Measurements from ENCODE around the gene TMEM151B. TPM values are rescaled to one million over a fixed set of nuclear protein-coding genes. Genes with fewer than 3 reads are reported as not detected.

Gene TMEM151B
- total and polyA plus RNA-seq, 2 donors (not counting 1 experiment from before 2014, with no cell fraction given): 0.01 to 0.10 TPM

DNA sequence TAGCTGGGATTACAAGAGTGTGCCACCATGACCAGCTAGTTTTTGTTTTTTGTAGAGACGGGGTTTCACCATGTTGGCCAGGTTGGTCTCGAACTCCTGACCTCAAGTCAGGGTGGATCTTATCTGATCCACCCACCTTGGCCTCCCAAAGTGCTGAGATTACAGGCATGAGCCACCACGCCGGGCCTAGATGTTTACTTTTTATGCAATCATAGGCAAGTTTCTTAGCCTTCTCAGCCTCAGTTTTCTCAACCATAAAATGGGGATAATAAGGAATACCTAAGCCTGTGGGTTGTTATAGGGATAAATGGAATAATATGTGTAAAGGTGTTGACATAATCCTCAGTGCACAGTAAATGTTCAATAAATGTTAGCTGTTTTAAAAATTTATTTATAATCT, 82.0 kb downstream of the TMEM151B start:
- Histone ChIP-seq H3K27me3 (replicated peaks in 1 of 4; ENCODE audit: control extremely low read depth in 1 of 4, control insufficient read depth in 3 of 4, insufficient read depth in 4 of 4, low read length in 3 of 4) (peaks cover 0 to 7% (median 1%) of the 10 kb centered on the region in 4 experiments), H3K4me1 (ENCODE audit: control insufficient read depth in 2 of 2, insufficient read depth in 2 of 2, low read length in 2 of 2) (no peaks in the 10 kb centered on the region), H3K9me3 (ENCODE audit: control extremely low read depth in 1 of 3, control insufficient read depth in 2 of 3, insufficient read depth in 1 of 3, low read length in 2 of 3) (peaks cover 0 to 5% (median 4%) of the 10 kb centered on the region in 3 donors), H4K20me1 (ENCODE audit: control insufficient read depth, insufficient read depth, low read length, poor library complexity, severe bottlenecking) (no peaks in the 10 kb centered on the region), H3K9ac (ENCODE audit: low read length) (no peak overlapping the region), H3K79me2 (ENCODE audit: control insufficient read depth, insufficient read depth, low read length) (no peaks in the 10 kb centered on the region), H3K4me2 (replicated peaks; ENCODE audit: low read depth, low read length, poor library complexity, severe bottlenecking) (no peak overlapping the region), H3K27ac (ENCODE audit: low read length in 2 of 2) (no peak overlapping the region), H3K36me3 (replicated peaks in 1 of 2; ENCODE audit: control extremely low read depth in 1 of 2, control insufficient read depth in 1 of 2, extremely low read depth in 1 of 2, insufficient read depth in 2 of 2, low read length in 1 of 2) (no peaks in the 10 kb centered on the region), H3K4me3 (ENCODE audit: control extremely low read depth in 1 of 5, extremely low read depth in 1 of 5, insufficient read depth in 1 of 5, low read depth in 2 of 5, low read length in 4 of 5) (no peak overlapping the region), H2AFZ (ENCODE audit: insufficient read depth, low read depth, low read length, poor library complexity, severe bottlenecking) (no peak overlapping the region)
- Mint-ChIP-seq H3K9me3 (ENCODE audit: insufficient read depth) (peaks cover 4% of the 10 kb centered on the region), H3K4me1 (no peaks in the 10 kb centered on the region), H3K27ac (no peak overlapping the region), H3K27me3 (peaks cover 14% of the 10 kb centered on the region), H3K4me3 (no peak overlapping the region)
- whole genome bisulfite sequencing (ENCODE audit: insufficient coverage): 100% methylated on average over 2 of the region's 4 CpGs
- CTCF ChIA-PET: interaction anchor here (1.5 kb wide), 1 partner anchor 13 kb away, joined by 7 read pairs; no protein-coding TSS in a partner anchor
- intact Hi-C loops (cut with micrococcal nuclease): no loop called here
- no peak for TF ChIP-seq CTCF (IDR thresholded peaks at IDR 0.05)
- no peak for TF ChIP-seq EZH2 (IDR thresholded peaks at IDR 0.05; ENCODE audit: borderline replicate concordance, insufficient read depth, low read depth, low read length, poor library complexity, severe bottlenecking)
- DNase-seq (no peak), ATAC-seq (ENCODE audit: low read depth) (no peak)
- POLR2A ChIA-PET: no interaction called here

DNA sequence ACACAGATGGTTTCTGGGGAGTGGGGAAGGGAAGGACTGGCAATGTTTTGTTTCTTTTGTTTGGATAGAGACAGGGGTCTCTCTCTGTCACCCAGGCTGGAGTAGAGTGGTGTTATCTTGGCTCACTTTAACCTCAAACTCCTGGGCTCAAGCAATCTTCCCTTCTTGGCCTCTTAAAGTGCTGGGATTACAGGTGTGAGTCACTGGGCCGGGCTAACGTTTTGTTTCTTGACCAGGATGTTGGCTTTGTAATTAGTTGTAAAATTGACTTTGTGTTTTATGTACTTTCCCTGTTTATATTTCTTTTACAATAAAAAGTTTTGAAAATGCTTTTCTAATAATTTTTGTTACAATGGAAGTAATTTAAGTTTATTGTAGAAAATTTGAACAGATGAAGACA, 83.1 kb downstream of the TMEM151B start:
- Mint-ChIP-seq H3K27ac (no peak overlapping the region), H3K27me3 (peaks cover 20% of the 10 kb centered on the region), H3K4me1 (no peaks in the 10 kb centered on the region), H3K4me3 (no peak overlapping the region), H3K9me3 (ENCODE audit: insufficient read depth) (peaks cover 4% of the 10 kb centered on the region)
- H3K79me2 ChIP-seq (ENCODE audit: control insufficient read depth, insufficient read depth, low read length): no peaks in the 10 kb centered on the region
- TF ChIP-seq CTCF (IDR thresholded peaks at IDR 0.05) (no peak), EZH2 (IDR thresholded peaks at IDR 0.05; ENCODE audit: borderline replicate concordance, insufficient read depth, low read depth, low read length, poor library complexity, severe bottlenecking) (no peak)
- H3K9me3 ChIP-seq (ENCODE audit: control extremely low read depth in 1 of 3, control insufficient read depth in 2 of 3, insufficient read depth in 1 of 3, low read length in 2 of 3): peaks cover 0 to 5% (median 4%) of the 10 kb centered on the region in 3 donors
- WGBS (ENCODE audit: insufficient coverage): no CpG with 5 or more reads among the region's 2 CpGs
- no peak overlapping the region for H3K4me2 ChIP-seq (replicated peaks; ENCODE audit: low read depth, low read length, poor library complexity, severe bottlenecking)
- ChIA-PET CTCF (interaction anchor here (1.5 kb wide), 1 partner anchor 14 kb away, joined by 7 read pairs; no protein-coding TSS in a partner anchor), POLR2A (no interaction called here)
- H3K27ac ChIP-seq (ENCODE audit: low read length in 2 of 2): no peak overlapping the region
- intact Hi-C loops (cut with micrococcal nuclease): no loop called here
- H3K27me3 ChIP-seq (replicated peaks in 1 of 4; ENCODE audit: control extremely low read depth in 1 of 4, control insufficient read depth in 3 of 4, insufficient read depth in 4 of 4, low read length in 3 of 4): peaks cover 0 to 7% (median 1%) of the 10 kb centered on the region in 4 experiments
- H2AFZ ChIP-seq (ENCODE audit: insufficient read depth, low read depth, low read length, poor library complexity, severe bottlenecking): no peak overlapping the region
- ATAC-seq (ENCODE audit: low read depth): no peak
- DNase-seq: no peak
- no peaks in the 10 kb centered on the region for H4K20me1 ChIP-seq (ENCODE audit: control insufficient read depth, insufficient read depth, low read length, poor library complexity, severe bottlenecking)
- H3K4me1 ChIP-seq (ENCODE audit: control insufficient read depth in 2 of 2, insufficient read depth in 2 of 2, low read length in 2 of 2): no peaks in the 10 kb centered on the region
- no peak overlapping the region for H3K9ac ChIP-seq (ENCODE audit: low read length)
- no peak overlapping the region for H3K4me3 ChIP-seq (ENCODE audit: control extremely low read depth in 1 of 5, extremely low read depth in 1 of 5, insufficient read depth in 1 of 5, low read depth in 2 of 5, low read length in 4 of 5)
- H3K36me3 ChIP-seq (replicated peaks in 1 of 2; ENCODE audit: control extremely low read depth in 1 of 2, control insufficient read depth in 1 of 2, extremely low read depth in 1 of 2, insufficient read depth in 2 of 2, low read length in 1 of 2): no peaks in the 10 kb centered on the region
